ENCODE measurements around the gene FGF8. TPM values are rescaled to one million over a fixed set of nuclear protein-coding genes. Genes with fewer than 3 reads are reported as not detected.
A peak's percentile ranks its signal among the peaks of the same experiment; 100 is the strongest.

FGF8 gene
- total RNA-seq, 1 donor = not detected

GRCh38 chr10:101778151-101778780 lies 2.4 kb upstream of the FGF8 start:
- Histone ChIP-seq H4K20me1 (ENCODE audit: insufficient read depth, low read length) (peaks cover 29% of the 10 kb centered on the region), H3K79me2 (ENCODE audit: insufficient read depth, low read length) (peaks cover 9% of the 10 kb centered on the region), H3K27me3 (ENCODE audit: insufficient read depth, low read length) (peaks cover 34% of the 10 kb centered on the region), H3K9me3 (ENCODE audit: low read depth, low read length) (no peaks in the 10 kb centered on the region), H3K4me1 (ENCODE audit: insufficient read depth, low read length) (peaks cover 21% of the 10 kb centered on the region), H3K27ac (ENCODE audit: low read depth, low read length) (no peak overlapping the region), H2AFZ (ENCODE audit: low read length) (no peak overlapping the region), H3K36me3 (ENCODE audit: insufficient read depth, low read length) (no peaks in the 10 kb centered on the region), H3K4me3 (ENCODE audit: insufficient read depth, low read length) (no peak overlapping the region), H3K4me2 (ENCODE audit: insufficient read depth, low read length) (no peak overlapping the region)
- no peak for TF ChIP-seq CTCF (IDR thresholded peaks at IDR 0.05; ENCODE audit: extremely low read depth, low read depth, low read length)
- peak; percentile 83 for DNase-seq (ENCODE audit: insufficient read length, low spot score, missing footprints)

GRCh38 chr10:101777619-101778145 lies 1.8 kb upstream of the FGF8 start:
- H3K9me3 ChIP-seq (ENCODE audit: low read depth, low read length) = no peaks in the 10 kb centered on the region
- H3K4me2 ChIP-seq (ENCODE audit: insufficient read depth, low read length) = no peak overlapping the region
- TF ChIP-seq CTCF (IDR thresholded peaks at IDR 0.05; ENCODE audit: extremely low read depth, low read depth, low read length) = no peak
- peaks cover 19% of the 10 kb centered on the region for H3K4me1 ChIP-seq (ENCODE audit: insufficient read depth, low read length)
- no peak overlapping the region for H2AFZ ChIP-seq (ENCODE audit: low read length)
- H3K4me3 ChIP-seq (ENCODE audit: insufficient read depth, low read length) = no peak overlapping the region
- DNase-seq (ENCODE audit: insufficient read length, low spot score, missing footprints) = peak; percentile 87
- peaks cover 40% of the 10 kb centered on the region for H3K27me3 ChIP-seq (ENCODE audit: insufficient read depth, low read length)
- H3K27ac ChIP-seq (ENCODE audit: low read depth, low read length) = no peak overlapping the region
- H4K20me1 ChIP-seq (ENCODE audit: insufficient read depth, low read length) = peaks cover 29% of the 10 kb centered on the region
- no peaks in the 10 kb centered on the region for H3K36me3 ChIP-seq (ENCODE audit: insufficient read depth, low read length)
- peaks cover 5% of the 10 kb centered on the region for H3K79me2 ChIP-seq (ENCODE audit: insufficient read depth, low read length)

- no peak overlapping the region for H2AFZ ChIP-seq (ENCODE audit: low read length)
- no peak overlapping the region for H3K4me2 ChIP-seq (ENCODE audit: insufficient read depth, low read length)
- H3K4me1 ChIP-seq (ENCODE audit: insufficient read depth, low read length) = peaks cover 8% of the 10 kb centered on the region
- H4K20me1 ChIP-seq (ENCODE audit: insufficient read depth, low read length) = peaks cover 24% of the 10 kb centered on the region
- H3K79me2 ChIP-seq (ENCODE audit: insufficient read depth, low read length) = no peaks in the 10 kb centered on the region
- no peak for TF ChIP-seq CTCF (IDR thresholded peaks at IDR 0.05; ENCODE audit: extremely low read depth, low read depth, low read length)
- H3K9me3 ChIP-seq (ENCODE audit: low read depth, low read length) = no peaks in the 10 kb centered on the region
- peaks cover 51% of the 10 kb centered on the region for H3K27me3 ChIP-seq (ENCODE audit: insufficient read depth, low read length)
- H3K27ac ChIP-seq (ENCODE audit: low read depth, low read length) = no peak overlapping the region
- H3K4me3 ChIP-seq (ENCODE audit: insufficient read depth, low read length) = no peak overlapping the region
- H3K36me3 ChIP-seq (ENCODE audit: insufficient read depth, low read length) = no peaks in the 10 kb centered on the region
- DNase-seq (ENCODE audit: insufficient read length, low spot score, missing footprints) = peak; percentile 59
Observed at GRCh38 chr10:101776161-101776817, 375 bp upstream of the FGF8 start.

GRCh38 chr10:101774589-101775272 lies 1.2 kb downstream of the FGF8 start:
- Histone ChIP-seq H3K79me2 (ENCODE audit: insufficient read depth, low read length) (no peaks in the 10 kb centered on the region), H3K27me3 (ENCODE audit: insufficient read depth, low read length) (peaks cover 51% of the 10 kb centered on the region), H3K4me1 (ENCODE audit: insufficient read depth, low read length) (peaks cover 3% of the 10 kb centered on the region), H3K27ac (ENCODE audit: low read depth, low read length) (no peak overlapping the region), H3K36me3 (ENCODE audit: insufficient read depth, low read length) (no peaks in the 10 kb centered on the region), H4K20me1 (ENCODE audit: insufficient read depth, low read length) (peaks cover 14% of the 10 kb centered on the region), H2AFZ (ENCODE audit: low read length) (no peak overlapping the region), H3K4me3 (ENCODE audit: insufficient read depth, low read length) (no peak overlapping the region), H3K9me3 (ENCODE audit: low read depth, low read length) (no peaks in the 10 kb centered on the region), H3K4me2 (ENCODE audit: insufficient read depth, low read length) (no peak overlapping the region)
- TF ChIP-seq CTCF (IDR thresholded peaks at IDR 0.05; ENCODE audit: extremely low read depth, low read depth, low read length) = no peak
- peak; percentile 83 for DNase-seq (ENCODE audit: insufficient read length, low spot score, missing footprints)
